K562 (cell line): ENCODE results near the gene PTPRM. TPM values are rescaled to one million over a fixed set of nuclear protein-coding genes. Genes with fewer than 3 reads are reported as not detected.

Experiments
- ATAC-seq: fragments of 200-7000 bp; cut with Tn5 transposase; 3 replicates; pipeline ENCODE4 v1.9.1; 2020; ENCODE audit warnings: moderate library complexity
- BruUV-seq: library from RNA; stranded (reverse); fragments of 400-500 nt; replicated peaks from 2 replicates; lab custom pipeline; 2021; lab: Mats Ljungman, UMichigan
- CTCF ChIA-PET: fragments of 300-600 bp; formaldehyde crosslinking; extraction: SDS; loops from one replicate; lab custom pipeline; 2021; ENCODE audit warnings: low intra/inter-chr PET ratio; lab: Yijun Ruan, JAX
- POLR2A ChIA-PET: fragments of 300-600, 350-650 bp; sonication (Branson Sonifier 250); formaldehyde crosslinking; extraction: SDS; loops from one replicate; lab custom pipeline; 2021; ENCODE audit warnings: antibody characterized with exemption, inconsistent platforms; lab: Yijun Ruan, JAX
- DNase-seq, 4 experiments: peaks; one replicate each; pipeline versions ENCODE4 v3.0.0 to v3.0.0-alpha.2; 2011 to 2018; ENCODE audit warnings: low spot score in 3 of 4, mixed read lengths in 3 of 4; ENCODE audit errors: extremely low read depth in 1 of 4
- FAIRE-seq: peaks from 2 replicates; lab custom pipeline; 2011; peaks lifted over from hg19 to GRCh38; lab: Jason Lieb, UNC
- H2AFZ ChIP-seq: 2 replicates; pipeline ENCODE4 v1.6.0; 2011; ENCODE audit warnings: low read depth, low read length, control low read depth, inconsistent platforms
- H3K27ac ChIP-seq: fragments of 200-600 bp; 3 replicates; pipeline ENCODE4 v1.8.0; 2011; ENCODE audit warnings: low read depth, mild to moderate bottlenecking, control low read depth, inconsistent platforms, low read length, moderate library complexity, mixed read lengths; ENCODE audit errors: extremely low read depth
- H3K27me3 ChIP-seq, 2 experiments: fragments of 300-600 bp in 1 of 2; 2 replicates in 1 of 2; 3 replicates in 1 of 2; pipeline versions ENCODE4 v1.6.0 to v1.8.0; 2011; ENCODE audit warnings: inconsistent platforms in 2 of 2, low read length in 2 of 2, mild to moderate bottlenecking in 1 of 2, mixed read lengths in 1 of 2, moderate library complexity in 1 of 2; ENCODE audit not compliant: control insufficient read depth in 2 of 2, insufficient read depth in 2 of 2
- H3K36me3 ChIP-seq: fragments of 300-600 bp; 3 replicates; pipeline ENCODE4 v1.8.0; 2011; ENCODE audit warnings: mild to moderate bottlenecking, low read length, inconsistent platforms; ENCODE audit not compliant: control insufficient read depth, insufficient read depth
- H3K4me1 ChIP-seq, 2 experiments: fragments of 200-600 bp in 1 of 2; replicated peaks in 1 of 2; 2 replicates in 1 of 2; 3 replicates in 1 of 2; pipeline versions ENCODE4 v1.5.1 to v1.8.0; 2011; ENCODE audit warnings: inconsistent platforms in 2 of 2, low read length in 2 of 2, mild to moderate bottlenecking in 1 of 2, mixed read lengths in 1 of 2, moderate library complexity in 1 of 2; ENCODE audit not compliant: control insufficient read depth in 2 of 2, insufficient read depth in 2 of 2
- H3K4me2 ChIP-seq: 2 replicates; pipeline ENCODE4 v1.6.1; 2011; ENCODE audit warnings: low read length, control low read depth, inconsistent platforms, mixed read lengths; ENCODE audit not compliant: insufficient read depth
- H3K4me3 ChIP-seq: fragments of 200-600 bp; sonication (generic), shearing (Covaris generic); 2 replicates; pipeline ENCODE4 v1.5.1; 2016; ENCODE audit warnings: control low read depth, inconsistent platforms
- H3K79me2 ChIP-seq: fragments of 200-600 bp; 3 replicates; pipeline ENCODE4 v1.8.0; 2011; ENCODE audit warnings: low read length, inconsistent platforms; ENCODE audit not compliant: control insufficient read depth, insufficient read depth
- H3K9ac ChIP-seq, 2 experiments: 2 replicates each; pipeline versions ENCODE4 v1.6.0 to v1.6.1; 2011; ENCODE audit warnings: low read depth in 2 of 2, low read length in 2 of 2, control low read depth in 1 of 2, inconsistent platforms in 1 of 2, mild to moderate bottlenecking in 1 of 2, mixed read lengths in 1 of 2; ENCODE audit not compliant: insufficient read depth in 1 of 2
- H3K9me1 ChIP-seq: one replicate; pipeline ENCODE4 v1.6.0; 2011; ENCODE audit warnings: inconsistent platforms, mild to moderate bottlenecking, low read length, moderate library complexity; ENCODE audit not compliant: control insufficient read depth, insufficient read depth
- H3K9me3 ChIP-seq: replicated peaks from 2 replicates; pipeline ENCODE4 v1.5.1; 2011; ENCODE audit warnings: low read depth, low read length, inconsistent platforms; ENCODE audit not compliant: control insufficient read depth, insufficient read depth
- H4K20me1 ChIP-seq: replicated peaks from 2 replicates; pipeline ENCODE4 v1.6.1; 2011; ENCODE audit warnings: low read length, inconsistent platforms, mixed read lengths; ENCODE audit not compliant: control insufficient read depth, insufficient read depth
- DEAF1 ChIP-seq: fragments of 450-650 bp; formaldehyde crosslinking; IDR thresholded peaks from 2 replicates; pipeline ENCODE4 v1.4.0; 2020; ENCODE audit warnings: mild to moderate bottlenecking, moderate library complexity
- ETV1 ChIP-seq: fragments of 450-650 bp; conservative IDR thresholded peaks from 2 replicates; pipeline ENCODE4 v1.6.1; 2016; ENCODE audit warnings: missing genetic modification characterization, control low read depth, low read depth, missing compliant biosample characterization
- HIVEP1 ChIP-seq: fragments of 250-450 bp; sonication (Bioruptor Pico); IDR thresholded peaks from 2 replicates; pipeline ENCODE4 v1.4.0; 2020; ENCODE audit warnings: mild to moderate bottlenecking
- HOXB6 ChIP-seq: fragments of 250-450 bp; sonication (Bioruptor Pico); IDR thresholded peaks from 2 replicates; pipeline ENCODE4 v1.5.1; 2022; ENCODE audit warnings: mild to moderate bottlenecking, borderline replicate concordance
- JUND ChIP-seq, 2 experiments: IDR thresholded peaks; 2 replicates in 1 of 2; 3 replicates in 1 of 2; pipeline ENCODE4 v1.6.1; 2011; ENCODE audit warnings: borderline replicate concordance in 2 of 2, low read depth in 2 of 2, low read length in 2 of 2, improper control_type of control experiment in 1 of 2, missing biosample characterization in 1 of 2, missing genetic modification characterization in 1 of 2, missing genetic modification reagents in 1 of 2
- MTA2 ChIP-seq: fragments of 450-650 bp; IDR thresholded peaks from 2 replicates; pipeline ENCODE4 v1.6.1; 2016; ENCODE audit warnings: low read depth
- MYBL2 ChIP-seq, 2 experiments: fragments of 450-650 bp in 1 of 2; sonication (generic) in 1 of 2; formaldehyde crosslinking in 1 of 2; IDR thresholded peaks; 2 replicates each; pipeline versions ENCODE4 v1.6.1 to v1.8.1; 2017 to 2022; ENCODE audit warnings: borderline replicate concordance in 1 of 2, inconsistent platforms in 1 of 2, low read depth in 1 of 2, mild to moderate bottlenecking in 1 of 2, missing genetic modification reagents in 1 of 2, moderate library complexity in 1 of 2
- NCOR1 ChIP-seq: fragments of 450-650 bp; IDR thresholded peaks from 2 replicates; pipeline ENCODE4 v1.6.1; 2016; ENCODE audit warnings: mild to moderate bottlenecking, moderate library complexity
- POLR2A ChIP-seq: fragments of 450-650 bp; conservative IDR thresholded peaks from 2 replicates; pipeline ENCODE4 v1.6.1; 2016
- SMARCE1 ChIP-seq: fragments of 450-650 bp; IDR thresholded peaks from 2 replicates; pipeline ENCODE4 v1.7.1; 2016; ENCODE audit warnings: mild to moderate bottlenecking
- SRSF7 ChIP-seq: fragments of 200-400 bp; formaldehyde crosslinking; optimal IDR thresholded peaks from 2 replicates; pipeline ENCODE3; 2017; ENCODE audit warnings: mild to moderate bottlenecking, low read depth, low read length
- STAT5A ChIP-seq: IDR thresholded peaks from 2 replicates; pipeline ENCODE4 v1.6.1; 2012; ENCODE audit warnings: low read length, inconsistent platforms, borderline replicate concordance
- ZBTB17 ChIP-seq: fragments of 450-650 bp; formaldehyde crosslinking; IDR thresholded peaks from 2 replicates; pipeline ENCODE4 v1.4.0; 2020; ENCODE audit warnings: mild to moderate bottlenecking
- ZNF274 ChIP-seq: IDR thresholded peaks from 2 replicates; pipeline ENCODE4 v1.6.1; 2011; ENCODE audit warnings: low read depth, mild to moderate bottlenecking, low read length, moderate library complexity, borderline replicate concordance
- ZNF311 ChIP-seq: fragments of 250-450 bp; sonication (Bioruptor Pico); IDR thresholded peaks from 2 replicates; pipeline ENCODE4 v1.4.0; 2020; ENCODE audit warnings: mild to moderate bottlenecking, moderate library complexity
- ZNF584 ChIP-seq: fragments of 200-800 bp; sonication (Bioruptor generic); IDR thresholded peaks from 2 replicates; pipeline ENCODE4 v1.6.1; 2016; ENCODE audit warnings: low read depth, mild to moderate bottlenecking, missing genetic modification characterization, missing compliant biosample characterization
- WGBS: fragments of 100-300 bp; shearing (Covaris generic); methylation state at CpG from one replicate; pipeline ENCODE4 v1.1.6; 2016; ENCODE audit warnings: low coverage, mixed read lengths; ENCODE audit not compliant: insufficient coverage; ENCODE audit errors: missing lambda C conversion rate; 5-methylcytosine and 5-hydroxymethylcytosine counted together
- in situ Hi-C: fragments of 300-500 bp; cut with MboI; formaldehyde crosslinking; loops from 4 replicates; pipeline ENCODE4 v1.15.0; 2018; ENCODE audit warnings: inconsistent platforms, mixed read lengths
- intact Hi-C: fragments of 100-400 bp; cut with micrococcal nuclease; formaldehyde crosslinking; loops from 2 replicates; pipeline ENCODE4 v1.14.2; 2022
- polyA plus RNA-seq, 8 experiments: library from polyadenylated mRNA; depleted of rRNA in 4 of 8; stranded (reverse) in 5 of 8; unstranded in 3 of 8; fragments of >200 nt; fragmentation: Nextera tagmentation in 2 of 8; fragmentation: Illumina TruSeq in 1 of 8; extraction: Ambion mirVana in 2 of 8; extraction: Trizol in 1 of 8; gene quantifications; 2 replicates each; pipeline versions ENCODE4 v1.2.1 to v1.2.3, GENCODE V29; 2011 to 2014; ENCODE audit warnings: inconsistent platforms in 1 of 8, missing spikeins in 1 of 8
- total RNA-seq, 7 experiments: library from RNA; depleted of rRNA in 6 of 7; stranded (reverse); fragments of >200 nt in 6 of 7; fragmentation: Illumina TruSeq in 2 of 7; extraction: Trizol in 2 of 7; gene quantifications; 2 replicates each; pipeline versions ENCODE4 v1.2.1 to v1.2.3, GENCODE V29; 2011 to 2021; ENCODE audit warnings: low replicate concordance in 1 of 7

PTPRM gene
- total and polyA plus RNA-seq, 9 of the 15 experiments (the other 6 are each of a cell fraction or from before 2014, with no cell fraction given) = 0.03 to 0.16 (median 0.08) TPM; not detected in 3

- no peaks in the 10 kb centered on the region; the same call in 1 of the 2 replicates for H3K9me3 ChIP-seq
- no peak overlapping the region for H2AFZ ChIP-seq
- no peak for ATAC-seq
- H3K4me2 ChIP-seq = no peak overlapping the region
- no peaks in the 10 kb centered on the region for H3K27me3 ChIP-seq
- TF ChIP-seq ZNF274 = no peak
- TF ChIP-seq SMARCE1 = no peak
- TF ChIP-seq NCOR1 = no peak
- no peak for TF ChIP-seq MTA2
- TF ChIP-seq ETV1 (tag) = no peak
- TF ChIP-seq ZNF311 = no peak
- POLR2A ChIA-PET = no interaction called here
- BruUV-seq = no TSS peak
- no peaks in the 10 kb centered on the region for H4K20me1 ChIP-seq
- WGBS = under 1% methylated on average over 5 of the region's 5 CpGs
- intact Hi-C loops = no loop called here
- H3K79me2 ChIP-seq = no peaks in the 10 kb centered on the region
- H3K9ac ChIP-seq = no peak overlapping the region
- H3K9me1 ChIP-seq = no peaks in the 10 kb centered on the region
- in situ Hi-C loops = no loop called here
- FAIRE-seq = no peak
- no peak overlapping the region for H3K4me3 ChIP-seq
- H3K27ac ChIP-seq = no peak overlapping the region
- no peaks in the 10 kb centered on the region for H3K36me3 ChIP-seq
- no peak for DNase-seq
- CTCF ChIA-PET = no interaction called here
- H3K4me1 ChIP-seq = no peaks in the 10 kb centered on the region
Observed at GRCh38 chr18:7813131-7813530, 246.0 kb downstream of the PTPRM start.

- no peaks in the 10 kb centered on the region for H4K20me1 ChIP-seq
- no TSS peak for BruUV-seq
- H2AFZ ChIP-seq = no peak overlapping the region
- H3K9me3 ChIP-seq = no peaks in the 10 kb centered on the region; the same call in 1 of the 2 replicates
- POLR2A ChIA-PET = no interaction called here
- H3K36me3 ChIP-seq = no peaks in the 10 kb centered on the region
- DNase-seq (no peak), ATAC-seq (no peak), FAIRE-seq (no peak)
- no peaks in the 10 kb centered on the region for H3K79me2 ChIP-seq
- CTCF ChIA-PET = no interaction called here
- H3K27ac ChIP-seq = no peak overlapping the region
- no peak overlapping the region for H3K4me3 ChIP-seq
- in situ Hi-C loops (no loop called here), intact Hi-C loops (no loop called here)
- H3K27me3 ChIP-seq = no peaks in the 10 kb centered on the region
- no peak overlapping the region for H3K9ac ChIP-seq
- no peak overlapping the region for H3K4me2 ChIP-seq
- no peaks in the 10 kb centered on the region for H3K4me1 ChIP-seq
- 4% methylated on average over 5 of the region's 5 CpGs for WGBS
- H3K9me1 ChIP-seq = no peaks in the 10 kb centered on the region
- TF ChIP-seq MYBL2 (IDR thresholded peaks at IDR 0.05; ENCODE audit: low read depth) = no peak
- TF ChIP-seq MYBL2 (CRISPR knock-in tag; IDR thresholded peaks at IDR 0.05; ENCODE audit: borderline replicate concordance) = no peak
- TF ChIP-seq ZBTB17 (CRISPR knock-in tag) = no peak
- no peak for TF ChIP-seq HIVEP1 (CRISPR knock-in tag)
- TF ChIP-seq POLR2A = no peak
- no peak for TF ChIP-seq ZNF584 (CRISPR knock-in tag)
- no peak for TF ChIP-seq HOXB6 (CRISPR knock-in tag)
- TF ChIP-seq DEAF1 (CRISPR knock-in tag) = no peak
- TF ChIP-seq STAT5A = no peak
- TF ChIP-seq JUND (IDR thresholded peaks at IDR 0.05; ENCODE audit: borderline replicate concordance, low read depth, low read length) = no peak
- TF ChIP-seq JUND (tag; IDR thresholded peaks at IDR 0.05; ENCODE audit: borderline replicate concordance, low read depth, low read length) = no peak
- no peak for TF ChIP-seq SRSF7
Observed at GRCh38 chr18:7814754-7815315, 247.7 kb downstream of the PTPRM start.
